Activated CD4-positive, alpha-beta T cell treated with anti-CD3 and anti-CD28 coated beads for 48 hours (primary cell): Measurements from ENCODE around the gene C1QTNF9.
A peak's percentile ranks its signal among the peaks of the same experiment; 100 is the strongest.
"Not testable (repeated sequence)": the region's sequence is repeated elsewhere in the genome, so short reads cannot be mapped to it uniquely, and the experiment has no call there.

ENCODE experiments used
- DNase-seq: peaks from one replicate; pipeline ENCODE4 v3.0.0-alpha.2; 2020

The C1QTNF9 gene

GRCh38 chr13:24309300-24309699, at the start of gene C1QTNF9:
Gene C1QTNF9, plus strand, starts transcription at chr13:24309580. Its CDS starts 6,424 bp downstream, at chr13:24316004.
- DNase-seq, result not testable (repeated sequence)

GRCh38 chr13:24261566-24261965, 47.8 kb upstream of the C1QTNF9 start:
- DNase-seq, result no peak

- no peak for DNase-seq
Observed at GRCh38 chr13:24263632-24264031, 45.7 kb upstream of the C1QTNF9 start.

- peak; percentile 86 for DNase-seq
Observed at GRCh38 chr13:24264976-24265375, 44.4 kb upstream of the C1QTNF9 start.

- no peak for DNase-seq
Observed at GRCh38 chr13:24265453-24265852, 43.9 kb upstream of the C1QTNF9 start.

- DNase-seq, result no peak
Observed at GRCh38 chr13:24267274-24267673, 42.1 kb upstream of the C1QTNF9 start.

GRCh38 chr13:24267801-24268200, 41.6 kb upstream of the C1QTNF9 start:
- peak; percentile 48 for DNase-seq

GRCh38 chr13:24269821-24270220, 39.6 kb upstream of the C1QTNF9 start:
- no peak for DNase-seq

GRCh38 chr13:24270639-24271141, 38.7 kb upstream of the C1QTNF9 start:
- peak; percentile 66 for DNase-seq

GRCh38 chr13:24271231-24271600, 38.2 kb upstream of the C1QTNF9 start:
- no peak for DNase-seq

GRCh38 chr13:24271601-24272451, 37.6 kb upstream of the C1QTNF9 start:
- DNase-seq, result peak; percentile 68

- no peak for DNase-seq
Observed at GRCh38 chr13:24272452-24273161, 36.8 kb upstream of the C1QTNF9 start.

GRCh38 chr13:24273926-24274325, 35.5 kb upstream of the C1QTNF9 start:
- DNase-seq, result no peak

- peak; percentile 81 for DNase-seq
Observed at GRCh38 chr13:24274452-24275021, 34.8 kb upstream of the C1QTNF9 start.

GRCh38 chr13:24275041-24275440, 34.3 kb upstream of the C1QTNF9 start:
- no peak for DNase-seq

GRCh38 chr13:24276306-24276705, 33.1 kb upstream of the C1QTNF9 start:
- no peak for DNase-seq

GRCh38 chr13:24276861-24277260, 32.5 kb upstream of the C1QTNF9 start:
- no peak for DNase-seq

GRCh38 chr13:24277761-24278160, 31.6 kb upstream of the C1QTNF9 start:
- DNase-seq, result no peak

- no peak for DNase-seq
Observed at GRCh38 chr13:24279327-24280110, 29.9 kb upstream of the C1QTNF9 start.

- DNase-seq, result no peak
Observed at GRCh38 chr13:24280720-24281119, 28.7 kb upstream of the C1QTNF9 start.

GRCh38 chr13:24281188-24282008, 28.0 kb upstream of the C1QTNF9 start:
- no peak for DNase-seq

- DNase-seq, result no peak
Observed at GRCh38 chr13:24282256-24282655, 27.1 kb upstream of the C1QTNF9 start.
